ENCODE data around the gene FSTL5. TPM values are rescaled to one million over a fixed set of nuclear protein-coding genes. Genes with fewer than 3 reads are reported as not detected.

The FSTL5 gene
- total and polyA plus RNA-seq, 2 of the 8 experiments (the other 6 are each of a cell fraction or from before 2014, with no cell fraction given) = 0.09 to 0.32 TPM

- TF ChIP-seq ATF2 (IDR thresholded peaks at IDR 0.05; ENCODE audit: low read length) = no peak
Observed at GRCh38 chr4:161663844-161664243, 500.0 kb downstream of the FSTL5 start (continued).

All from H1 (cell line).